Endothelial cell of umbilical vein (primary cell): Measurements from ENCODE around the gene FZR1. TPM values are rescaled to one million over a fixed set of nuclear protein-coding genes. Genes with fewer than 3 reads are reported as not detected.

ENCODE experiments used
- BruUV-seq: library from RNA; stranded (reverse); fragments of 400-500 nt; replicated peaks from 2 replicates; lab custom pipeline; 2021; lab: Mats Ljungman, UMichigan
- CTCF ChIA-PET: fragments of 300-600, 350-600 bp; sonication (Branson Sonifier 250); formaldehyde crosslinking; loops from one replicate; lab custom pipeline; 2021; ENCODE audit warnings: antibody characterized with exemption, inconsistent platforms; lab: Charles Lee
- POLR2A ChIA-PET: fragments of 300-600, 350-600 bp; sonication (Branson Sonifier 250); formaldehyde crosslinking; loops from one replicate; lab custom pipeline; 2021; ENCODE audit warnings: antibody characterized with exemption, inconsistent platforms; lab: Charles Lee
- DNase-seq: peaks from one replicate; pipeline ENCODE4 v3.0.0-alpha.2; 2011; ENCODE audit warnings: low read depth, low spot score
- FAIRE-seq: peaks from 2 replicates; lab custom pipeline; 2011; peaks lifted over from hg19 to GRCh38; lab: Jason Lieb, UNC
- H2AFZ ChIP-seq: 2 replicates; pipeline ENCODE4 v1.6.0; 2012; ENCODE audit warnings: low read depth, low read length, control low read depth, inconsistent platforms
- H3K27ac ChIP-seq: 2 replicates; pipeline ENCODE4 v1.5.1; 2011; ENCODE audit warnings: low read depth, mild to moderate bottlenecking, control low read depth, low read length, moderate library complexity; ENCODE audit not compliant: insufficient read depth
- H3K27me3 ChIP-seq, 2 experiments: 2 replicates each; pipeline versions ENCODE4 v1.6.0 to v1.6.1; 2011; ENCODE audit warnings: low read length in 2 of 2, mixed read lengths in 1 of 2; ENCODE audit not compliant: control insufficient read depth in 2 of 2, insufficient read depth in 2 of 2
- H3K36me3 ChIP-seq, 2 experiments: 2 replicates in 1 of 2; 3 replicates in 1 of 2; pipeline ENCODE4 v1.5.1; 2011; ENCODE audit warnings: low read length in 2 of 2, mild to moderate bottlenecking in 1 of 2, moderate library complexity in 1 of 2; ENCODE audit not compliant: control insufficient read depth in 2 of 2, insufficient read depth in 2 of 2; ENCODE audit errors: extremely low read depth in 1 of 2
- H3K4me1 ChIP-seq: 3 replicates; pipeline ENCODE4 v1.5.1; 2011; ENCODE audit warnings: mild to moderate bottlenecking, low read length; ENCODE audit not compliant: control insufficient read depth, insufficient read depth; ENCODE audit errors: extremely low read depth
- H3K4me2 ChIP-seq: 2 replicates; pipeline ENCODE4 v1.6.1; 2011; ENCODE audit warnings: low read length, control low read depth, mixed read lengths; ENCODE audit not compliant: insufficient read depth
- H3K4me3 ChIP-seq, 3 experiments: fragments of 200-600 bp in 1 of 3; sonication (generic), shearing (Covaris generic) in 1 of 3; replicated peaks in 1 of 3; 2 replicates each; pipeline ENCODE4 v1.5.1; 2011 to 2016; ENCODE audit warnings: control low read depth in 3 of 3, low read length in 3 of 3, mild to moderate bottlenecking in 2 of 3, inconsistent platforms in 1 of 3, low read depth in 1 of 3, moderate library complexity in 1 of 3; ENCODE audit not compliant: insufficient read depth in 1 of 3
- H3K79me2 ChIP-seq: 2 replicates; pipeline ENCODE4 v1.6.0; 2012; ENCODE audit warnings: low read length, inconsistent platforms; ENCODE audit not compliant: control insufficient read depth, insufficient read depth
- H3K9ac ChIP-seq: replicated peaks from 2 replicates; pipeline ENCODE3; 2011; ENCODE audit warnings: low read length, control low read depth; ENCODE audit not compliant: insufficient read depth; ENCODE audit errors: extremely low read depth
- H3K9me1 ChIP-seq: replicated peaks from 3 replicates; pipeline ENCODE4 v1.6.0; 2011; ENCODE audit warnings: mild to moderate bottlenecking, low read length; ENCODE audit not compliant: control insufficient read depth, insufficient read depth; ENCODE audit errors: extremely low read depth
- H3K9me3 ChIP-seq: replicated peaks from 2 replicates; pipeline ENCODE4 v1.5.1; 2012; ENCODE audit warnings: low read length, inconsistent platforms; ENCODE audit not compliant: control insufficient read depth, insufficient read depth
- H4K20me1 ChIP-seq: replicated peaks from 2 replicates; pipeline ENCODE3; 2011; ENCODE audit warnings: mild to moderate bottlenecking, low read length; ENCODE audit not compliant: control insufficient read depth, insufficient read depth; ENCODE audit errors: extremely low read depth
- CTCF ChIP-seq, 2 donors: IDR thresholded peaks; 1 replicate in 1 of 2; 2 replicates in 1 of 2; pipeline ENCODE4 v1.5.1; 2011; ENCODE audit warnings: low read length in 2 of 2, mild to moderate bottlenecking in 2 of 2, moderate library complexity in 2 of 2, control low read depth in 1 of 2, inconsistent platforms in 1 of 2, low read depth in 1 of 2; ENCODE audit not compliant: insufficient read depth in 1 of 2; ENCODE audit errors: extremely low read depth in 1 of 2
- FOS ChIP-seq: IDR thresholded peaks from 2 replicates; pipeline ENCODE4 v1.6.1; 2011; ENCODE audit warnings: mild to moderate bottlenecking, low read length, moderate library complexity, borderline replicate concordance; ENCODE audit not compliant: insufficient read depth
- MYC ChIP-seq: IDR thresholded peaks from one replicate; pipeline ENCODE4 v1.6.1; 2011; ENCODE audit warnings: mild to moderate bottlenecking, low read depth, low read length
- POLR2A ChIP-seq: IDR thresholded peaks from 2 replicates; pipeline ENCODE4 v1.6.1; 2012; ENCODE audit warnings: low read depth, mild to moderate bottlenecking, control low read depth, low read length
- POLR2AphosphoS5 ChIP-seq: IDR thresholded peaks from 2 replicates; pipeline ENCODE4 v1.6.1; 2012; ENCODE audit warnings: low read depth, mild to moderate bottlenecking, control low read depth, low read length, moderate library complexity; ENCODE audit not compliant: insufficient read depth
- dilution Hi-C: fragments of 300-500 bp; cut with MboI; formaldehyde crosslinking; loops from one replicate; pipeline ENCODE4 v1.15.0; 2019; ENCODE audit warnings: low sequenced_read_pairs; ENCODE audit not compliant: extremely low pct_ligation_motif_present
- intact Hi-C: fragments of 100-400 bp; cut with micrococcal nuclease; formaldehyde crosslinking; loops from one replicate; pipeline ENCODE4 v1.10.0; 2022
- polyA plus RNA-seq, 4 experiments: library from polyadenylated mRNA; depleted of rRNA in 3 of 4; stranded (reverse) in 3 of 4; unstranded in 1 of 4; fragments of >200 nt; gene quantifications; 2 replicates each; pipeline versions ENCODE4 v1.2.1 to v1.2.3, GENCODE V29; 2011 to 2012; ENCODE audit warnings: missing spikeins in 1 of 4
- total RNA-seq: library from RNA; stranded (reverse); gene quantifications from 2 replicates; pipeline ENCODE4 v1.2.3, GENCODE V29; 2021

FZR1 gene
- total and polyA plus RNA-seq, 2 donors (not counting 3 experiments of a cell fraction or from before 2014, with no cell fraction given), result 35.9 to 60.4 TPM

GRCh38 chr19:3575260-3575741 is 69.2 kb downstream of the FZR1 start:
- ChIA-PET POLR2A (no interaction called here), CTCF (interaction anchor here (0.5 to 2.6 kb wide), 8 partner anchors 9 to 1705 kb away, joined by 3 to 27 read pairs (median 6); partner anchors contain the start of genes GIPC3 and MFSD12)
- Histone ChIP-seq H3K36me3 (peaks cover 0 to 3% of the 10 kb centered on the region in 2 experiments), H3K9me1 (no peaks in the 10 kb centered on the region), H2AFZ (no peak overlapping the region), H3K9me3 (no peaks in the 10 kb centered on the region), H3K27ac (no peak overlapping the region), H4K20me1 (no peaks in the 10 kb centered on the region), H3K27me3 (no peaks in the 10 kb centered on the region), H3K4me3 (no peak overlapping the region), H3K9ac (no peak overlapping the region), H3K79me2 (peaks cover 2% of the 10 kb centered on the region), H3K4me1 (peaks cover 17% of the 10 kb centered on the region), H3K4me2 (no peak overlapping the region)
- dilution Hi-C loops, result no loop called here
- TF ChIP-seq FOS, result no peak
- no peak for TF ChIP-seq POLR2A
- no peak for TF ChIP-seq MYC
- no peak for TF ChIP-seq POLR2AphosphoS5
- peak in 1 of 2 donors; percentile 36 for TF ChIP-seq CTCF (IDR thresholded peaks at IDR 0.05; ENCODE audit: extremely low read depth in 1 of 2, insufficient read depth in 1 of 2, low read depth in 1 of 2, low read length in 2 of 2)
- DNase-seq (peak; percentile 17), FAIRE-seq (no peak)
- BruUV-seq, result no TSS peak
- intact Hi-C loops, result no loop called here
